NCI-H2196 treated with DMSO at 0.1 percent for 48 hours (cell line): ENCODE measurements around the gene STARD7.
"Not testable (repeated sequence)": the region's sequence is repeated elsewhere in the genome, so short reads cannot be mapped to it uniquely, and the experiment has no call there.

Experiments
- DNase-seq: peaks from one replicate; lab custom pipeline; 2025; ENCODE audit not compliant: unreplicated experiment; lab: John Stamatoyannopoulos, UW

The STARD7 gene

GRCh38 chr2:96164459-96165184, 44.0 kb downstream of the STARD7 start:
- no peak for DNase-seq

GRCh38 chr2:96163768-96164429, 44.7 kb downstream of the STARD7 start:
- no peak for DNase-seq

DNA sequence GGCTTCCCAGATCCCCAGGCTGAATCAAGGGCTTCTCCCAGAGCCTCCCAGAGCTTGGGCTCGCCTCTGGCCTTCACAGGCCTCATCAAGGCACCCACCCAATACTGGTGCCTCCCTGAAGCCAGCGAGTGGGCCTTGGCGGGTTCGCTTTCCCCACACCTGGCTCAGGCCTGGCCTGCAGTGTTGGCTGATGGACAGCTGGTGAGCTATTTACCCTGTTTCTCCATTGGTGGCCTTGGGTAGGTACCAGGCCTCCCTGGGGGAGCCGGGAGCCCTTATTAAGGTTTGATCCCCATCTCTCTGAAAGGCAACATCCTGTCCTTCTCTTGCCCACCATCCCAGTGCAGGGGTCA, 45.2 kb downstream of the STARD7 start:
- DNase-seq = no peak

- DNase-seq = no peak
Observed at GRCh38 chr2:96161898-96162297, 46.7 kb downstream of the STARD7 start.

GRCh38 chr2:96160366-96160765, 48.3 kb downstream of the STARD7 start:
- DNase-seq = not testable (repeated sequence)

- no peak for DNase-seq
Observed at GRCh38 chr2:96159084-96159830, 49.4 kb downstream of the STARD7 start.

DNA sequence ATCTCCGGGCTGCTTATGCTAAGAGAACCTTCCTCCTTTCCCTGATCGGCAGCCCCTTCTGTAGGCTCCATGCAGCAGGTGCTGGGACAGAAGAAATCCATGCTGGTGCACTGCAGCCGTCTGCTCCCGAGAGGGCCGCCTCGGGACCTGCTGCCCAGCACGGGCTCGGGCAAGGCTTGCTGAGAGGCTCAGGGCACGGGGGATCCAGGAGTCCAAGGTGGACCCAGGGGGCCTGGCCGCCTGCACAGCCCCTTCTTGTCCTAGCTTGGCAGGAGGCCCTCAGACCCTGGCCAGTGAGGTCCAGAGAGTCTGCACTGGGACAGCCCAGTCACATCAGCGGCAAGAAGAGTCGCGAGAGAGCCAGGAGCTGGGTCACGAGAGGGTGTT, 50.1 kb downstream of the STARD7 start:
- DNase-seq = no peak

DNA sequence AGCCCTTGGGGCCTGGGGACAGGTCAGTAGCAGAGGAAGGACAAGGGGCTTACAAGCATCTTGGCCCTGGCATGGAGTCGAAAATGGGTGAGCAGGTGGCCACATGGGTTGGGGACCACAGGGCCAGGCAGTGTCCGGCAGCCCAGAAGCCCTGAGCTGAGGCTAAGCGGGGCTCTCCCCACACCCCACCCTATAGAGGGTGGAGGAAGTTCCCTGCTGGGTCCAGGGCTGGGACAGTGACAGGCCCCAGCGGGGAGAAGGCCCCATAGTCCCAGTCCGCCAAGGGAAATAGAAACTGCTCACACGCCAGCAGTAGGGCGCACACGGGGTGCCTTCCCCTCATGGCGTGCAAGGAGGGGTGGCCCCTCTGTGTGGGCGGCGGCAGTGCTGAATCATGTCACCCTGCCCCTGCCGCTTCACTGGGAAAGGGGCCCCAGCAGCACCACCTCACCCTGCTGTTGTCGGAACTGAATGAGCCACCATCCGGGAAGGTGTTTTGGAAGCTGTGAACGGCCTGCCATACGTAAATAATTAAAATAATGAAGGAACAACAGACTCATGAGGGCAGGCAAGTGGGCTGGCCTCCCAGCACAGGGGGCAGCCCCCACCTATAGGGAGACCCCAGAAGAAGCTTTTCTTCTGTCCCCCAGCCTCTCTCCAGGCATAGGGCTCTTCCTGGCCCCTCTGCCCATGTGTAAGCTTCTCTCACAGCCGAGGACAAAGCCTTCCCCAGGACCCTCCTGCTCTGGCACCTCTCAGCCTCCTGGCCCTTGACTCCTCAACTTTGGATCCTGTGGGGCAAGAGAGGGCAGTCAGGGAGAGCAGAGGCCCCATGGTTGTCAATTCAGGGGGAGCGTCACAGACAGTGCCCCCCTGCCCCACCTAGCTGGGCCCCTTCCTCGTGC, 50.7 kb downstream of the STARD7 start:
- no peak for DNase-seq

GRCh38 chr2:96156926-96157648, 51.5 kb downstream of the STARD7 start:
- DNase-seq = no peak

GRCh38 chr2:96156011-96156820, 52.4 kb downstream of the STARD7 start:
- DNase-seq = no peak

GRCh38 chr2:96154506-96155380, 53.9 kb downstream of the STARD7 start:
- no peak for DNase-seq

DNA sequence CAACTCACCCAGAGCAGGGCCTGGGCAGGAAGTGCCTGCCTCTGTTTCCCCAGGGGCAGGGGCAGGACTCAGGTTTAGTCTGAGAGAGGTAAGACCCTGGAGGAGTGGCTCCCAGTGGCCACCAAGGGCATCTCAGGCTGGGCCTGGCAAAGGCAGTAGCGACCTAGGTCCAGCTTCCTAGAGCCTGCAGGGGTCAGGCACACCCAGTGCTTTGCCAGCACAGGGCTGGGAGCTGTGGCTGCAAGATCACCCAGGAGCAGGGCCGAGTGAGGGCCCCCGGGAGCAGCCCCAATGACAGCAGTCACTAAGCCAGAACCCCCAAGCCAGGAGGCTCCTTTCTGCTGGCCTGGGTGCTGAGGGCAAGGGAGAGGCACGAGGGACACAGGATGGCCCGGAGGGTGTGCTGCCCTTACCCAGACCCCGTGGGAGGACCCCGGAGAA, 54.6 kb downstream of the STARD7 start:
- no peak for DNase-seq

GRCh38 chr2:96153291-96153713, 55.3 kb downstream of the STARD7 start:
- DNase-seq = no peak

- no peak for DNase-seq
Observed at GRCh38 chr2:96152304-96153161, 56.1 kb downstream of the STARD7 start.

DNA sequence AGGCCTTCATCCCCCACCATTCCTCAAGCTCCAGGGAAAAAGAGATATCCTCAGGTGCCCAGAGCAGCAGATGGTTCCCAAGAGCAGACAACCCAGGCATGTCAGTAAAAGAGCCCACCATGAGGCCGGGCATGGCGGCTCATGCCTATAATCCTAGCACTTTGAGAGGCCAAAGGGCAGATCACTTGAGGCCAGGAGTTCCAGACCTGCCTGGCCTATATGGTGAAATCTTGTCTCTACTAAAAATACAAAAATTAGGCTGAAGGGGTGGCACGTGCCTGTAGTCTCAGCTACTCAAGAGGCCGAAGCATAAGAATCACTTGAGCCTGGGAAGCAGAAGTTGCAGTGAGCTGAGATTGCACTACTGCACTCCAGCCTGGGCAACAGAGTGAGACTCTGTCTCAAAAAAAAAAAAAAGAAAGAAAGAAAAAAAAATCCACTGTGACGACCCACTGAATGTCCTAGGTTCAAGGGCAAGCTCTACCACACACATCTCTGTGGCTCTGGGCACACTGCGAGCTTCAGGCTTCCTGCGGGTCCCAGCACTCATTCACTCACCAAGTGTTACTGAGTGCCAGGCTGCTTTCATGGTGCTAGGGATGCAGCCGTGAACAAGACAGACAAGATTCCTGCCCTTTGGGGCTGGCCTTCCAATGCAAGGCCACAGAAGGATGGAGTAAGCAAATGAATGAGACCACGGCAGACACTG, 56.9 kb downstream of the STARD7 start:
- DNase-seq = no peak

DNA sequence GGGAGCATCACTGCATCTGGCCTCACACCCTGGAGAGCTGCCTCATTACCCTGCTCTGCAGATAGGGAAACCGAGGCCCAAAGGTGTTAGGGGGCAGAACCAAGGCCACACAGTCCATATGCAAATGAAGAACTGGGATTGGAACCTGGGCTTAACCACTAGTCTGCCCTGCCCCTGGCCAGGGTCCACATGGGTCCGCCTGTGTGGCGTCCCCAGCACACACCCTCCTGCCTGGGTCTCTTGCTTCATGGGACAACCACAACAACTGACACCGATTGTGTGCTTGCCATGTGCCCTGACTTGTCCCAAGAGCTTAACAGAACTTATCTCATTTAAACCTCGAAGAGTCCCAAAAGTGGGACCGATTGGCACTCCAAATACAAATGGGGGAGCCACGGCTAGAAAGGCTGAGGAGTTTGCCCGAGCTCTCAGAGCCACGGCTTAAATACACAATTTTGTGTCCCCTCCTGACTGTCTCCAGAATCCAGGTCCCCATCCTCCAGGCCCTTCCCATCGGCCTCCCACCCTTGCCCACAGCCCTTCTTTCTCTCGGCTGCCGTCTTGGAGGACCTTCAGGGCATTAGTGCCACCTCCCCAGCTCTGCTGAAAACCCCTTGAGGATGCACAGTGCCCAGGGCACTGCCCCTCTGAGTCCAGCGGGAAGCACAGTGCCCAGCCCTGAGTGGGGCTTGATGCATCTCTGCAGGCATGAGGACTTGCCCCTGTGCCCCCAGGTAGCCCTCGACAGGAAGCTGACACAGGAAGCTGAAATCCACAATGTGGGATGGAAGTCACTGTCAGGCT, 57.6 kb downstream of the STARD7 start:
- DNase-seq = no peak
